ENCODE measurements around the gene TCF4. TPM values are rescaled to one million over a fixed set of nuclear protein-coding genes. Genes with fewer than 3 reads are reported as not detected.

Gene TCF4
- total RNA-seq, 1 experiment from 2014 or later = 0.42 TPM

- POLR2A ChIA-PET = no interaction called here
- Histone ChIP-seq H3K9ac (ENCODE audit: low read length) (no peak overlapping the region), H3K79me2 (ENCODE audit: insufficient read depth, low read length) (no peaks in the 10 kb centered on the region)
Measured at GRCh38 chr18:55575066-55575465, 12.9 kb downstream of the TCF4 start.

GRCh38 chr18:55573386-55573785 lies 14.6 kb downstream of the TCF4 start:
- Histone ChIP-seq H3K27ac (ENCODE audit: low read depth, low read length) (no peak overlapping the region), H3K9me3 (ENCODE audit: control insufficient read depth in 1 of 2, insufficient read depth in 1 of 2, low read depth in 1 of 2, low read length in 2 of 2) (peaks cover 8 to 26% of the 10 kb centered on the region in 2 experiments; a peak in 2 of 4 replicates), H3K9me2 (ENCODE audit: insufficient read depth) (no peaks in the 10 kb centered on the region), H3K27me3 (ENCODE audit: insufficient read depth, low read length) (no peaks in the 10 kb centered on the region), H2AFZ (ENCODE audit: low read depth, low read length, poor library complexity, severe bottlenecking) (no peak overlapping the region), H3K4me3 (replicated peaks in 1 of 2; ENCODE audit: low read depth in 1 of 2, low read length in 2 of 2) (no peak overlapping the region), H3K9ac (ENCODE audit: low read length) (no peak overlapping the region), H4K20me1 (ENCODE audit: insufficient read depth) (no peaks in the 10 kb centered on the region), H3K79me2 (ENCODE audit: insufficient read depth, low read length) (no peaks in the 10 kb centered on the region), H3K36me3 (ENCODE audit: control insufficient read depth in 1 of 2, insufficient read depth in 2 of 2, low read length in 2 of 2) (no peaks in the 10 kb centered on the region), H3K4me1 (ENCODE audit: control insufficient read depth in 1 of 2, insufficient read depth in 2 of 2, low read length in 2 of 2) (no peaks in the 10 kb centered on the region), H3K4me2 (ENCODE audit: low read length) (no peak overlapping the region)
- ChIA-PET POLR2A (no interaction called here), CTCF (no interaction called here), RAD21 (ENCODE audit: low non-redundant PET in 1 of 2, low total read pairs in 2 of 2, uncharacterized antibody in 2 of 2, unreplicated experiment in 2 of 2) (no interaction called here)
- BruUV-seq (replicated peaks) = no TSS peak
- no peak for DNase-seq (ENCODE audit: low read depth, low spot score)
- ATAC-seq = no peak
- TF ChIP-seq POLR2AphosphoS5 (IDR thresholded peaks at IDR 0.05; ENCODE audit: low read depth, low read length) = no peak
- intact Hi-C loops (cut with micrococcal nuclease) = no loop called here

More at GRCh38 chr18:55575066-55575465, 12.9 kb downstream of the TCF4 start:
- ChIA-PET CTCF (no interaction called here), RAD21 (ENCODE audit: low non-redundant PET in 1 of 2, low total read pairs in 2 of 2, uncharacterized antibody in 2 of 2, unreplicated experiment in 2 of 2) (no interaction called here)
- H3K4me2 ChIP-seq (ENCODE audit: low read length) = no peak overlapping the region
- no peaks in the 10 kb centered on the region for H3K9me2 ChIP-seq (ENCODE audit: insufficient read depth)
- ATAC-seq (no peak), DNase-seq (ENCODE audit: low read depth, low spot score) (no peak)
- H3K27me3 ChIP-seq (ENCODE audit: insufficient read depth, low read length) = no peaks in the 10 kb centered on the region
- peaks cover 8 to 26% of the 10 kb centered on the region in 2 experiments; a peak in 2 of 4 replicates for H3K9me3 ChIP-seq (ENCODE audit: control insufficient read depth in 1 of 2, insufficient read depth in 1 of 2, low read depth in 1 of 2, low read length in 2 of 2)
- H3K27ac ChIP-seq (ENCODE audit: low read depth, low read length) = no peak overlapping the region
- H4K20me1 ChIP-seq (ENCODE audit: insufficient read depth) = no peaks in the 10 kb centered on the region
- intact Hi-C loops (cut with micrococcal nuclease) = no loop called here
- BruUV-seq (replicated peaks) = no TSS peak
- no peak overlapping the region for H2AFZ ChIP-seq (ENCODE audit: low read depth, low read length, poor library complexity, severe bottlenecking)
- H3K4me3 ChIP-seq (replicated peaks in 1 of 2; ENCODE audit: low read depth in 1 of 2, low read length in 2 of 2) = no peak overlapping the region
- TF ChIP-seq CTCF (IDR thresholded peaks at IDR 0.05 in 2 of 3, conservative IDR thresholded peaks at IDR 0.05 in 1 of 3; ENCODE audit: borderline replicate concordance in 1 of 3, insufficient read depth in 1 of 3, low read depth in 2 of 3, low read length in 2 of 3) (no peak), SIN3A (IDR thresholded peaks at IDR 0.05; ENCODE audit: low read depth) (no peak), ZNF274 (IDR thresholded peaks at IDR 0.05; ENCODE audit: low read depth, low read length) (no peak)
- H3K36me3 ChIP-seq (ENCODE audit: control insufficient read depth in 1 of 2, insufficient read depth in 2 of 2, low read length in 2 of 2) = no peaks in the 10 kb centered on the region
- H3K4me1 ChIP-seq (ENCODE audit: control insufficient read depth in 1 of 2, insufficient read depth in 2 of 2, low read length in 2 of 2) = no peaks in the 10 kb centered on the region
